ENCODE measurements around the gene NCOA1. TPM values are rescaled to one million over a fixed set of nuclear protein-coding genes. Genes with fewer than 3 reads are reported as not detected.

Gene NCOA1
- polyA plus RNA-seq, 3 donors: 7.3 to 30.2 (median 10.2) TPM

DNA sequence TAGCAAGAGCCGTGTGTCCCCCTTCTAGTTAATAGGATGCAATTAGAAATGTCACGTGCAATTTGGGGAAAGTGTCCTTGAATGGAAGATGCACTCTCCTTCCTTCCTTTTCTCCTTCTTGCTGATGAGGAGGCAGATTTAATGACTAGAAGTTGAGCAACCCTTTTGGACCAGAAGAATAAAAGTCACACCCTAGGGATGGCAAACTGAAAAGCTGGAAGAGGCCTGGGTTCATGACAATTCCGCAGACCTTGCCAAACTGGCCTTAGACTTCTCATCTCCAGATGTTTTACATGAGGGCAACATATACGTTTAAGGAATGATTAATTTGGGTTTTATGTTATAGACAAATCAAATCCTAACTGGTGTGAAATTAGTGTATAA lies 38.6 kb upstream of the NCOA1 start:
- H3K36me3 ChIP-seq (replicated peaks in 1 of 2; ENCODE audit: control insufficient read depth in 1 of 2, insufficient read depth in 2 of 2, low read length in 2 of 2): no peaks in the 10 kb centered on the region
- no peaks in the 10 kb centered on the region for H3K27me3 ChIP-seq (ENCODE audit: control insufficient read depth in 2 of 2, insufficient read depth in 2 of 2, low read length in 2 of 2)
- peak overlapping the region; percentile 76 to 92 (median 88) for H3K27ac Mint-ChIP-seq
- H2AFZ ChIP-seq (ENCODE audit: insufficient read depth, low read depth, low read length, poor library complexity, severe bottlenecking): peak overlapping the region; percentile 36
- TF ChIP-seq, protein P1, sequence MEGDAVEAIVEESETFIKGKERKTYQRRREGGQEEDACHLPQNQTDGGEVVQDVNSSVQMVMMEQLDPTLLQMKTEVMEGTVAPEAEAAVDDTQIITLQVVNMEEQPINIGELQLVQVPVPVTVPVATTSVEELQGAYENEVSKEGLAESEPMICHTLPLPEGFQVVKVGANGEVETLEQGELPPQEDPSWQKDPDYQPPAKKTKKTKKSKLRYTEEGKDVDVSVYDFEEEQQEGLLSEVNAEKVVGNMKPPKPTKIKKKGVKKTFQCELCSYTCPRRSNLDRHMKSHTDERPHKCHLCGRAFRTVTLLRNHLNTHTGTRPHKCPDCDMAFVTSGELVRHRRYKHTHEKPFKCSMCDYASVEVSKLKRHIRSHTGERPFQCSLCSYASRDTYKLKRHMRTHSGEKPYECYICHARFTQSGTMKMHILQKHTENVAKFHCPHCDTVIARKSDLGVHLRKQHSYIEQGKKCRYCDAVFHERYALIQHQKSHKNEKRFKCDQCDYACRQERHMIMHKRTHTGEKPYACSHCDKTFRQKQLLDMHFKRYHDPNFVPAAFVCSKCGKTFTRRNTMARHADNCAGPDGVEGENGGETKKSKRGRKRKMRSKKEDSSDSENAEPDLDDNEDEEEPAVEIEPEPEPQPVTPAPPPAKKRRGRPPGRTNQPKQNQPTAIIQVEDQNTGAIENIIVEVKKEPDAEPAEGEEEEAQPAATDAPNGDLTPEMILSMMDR (IDR thresholded peaks at IDR 0.05): no peak
- H3K36me3 Mint-ChIP-seq: peaks cover 0 to 2% of the 10 kb centered on the region in 2 donors
- H3K79me2 ChIP-seq (ENCODE audit: insufficient read depth, low read length): no peaks in the 10 kb centered on the region
- H3K9me3 ChIP-seq (replicated peaks in 1 of 2; ENCODE audit: control insufficient read depth in 1 of 2, insufficient read depth in 1 of 2, low read length in 2 of 2): no peaks in the 10 kb centered on the region
- peaks cover 63 to 86% of the 10 kb centered on the region in 2 donors for H3K4me1 ChIP-seq (ENCODE audit: control insufficient read depth in 1 of 2, insufficient read depth in 2 of 2, low read length in 2 of 2)
- H3K4me3 Mint-ChIP-seq: peak overlapping the region; percentile 64 to 88
- peak overlapping the region; percentile 63 for H3K4me2 ChIP-seq (replicated peaks; ENCODE audit: extremely low read depth, low read length, poor library complexity, severe bottlenecking)
- peak in 2 of 3 donors; percentile 20 to 32 for DNase-seq
- no peaks in the 10 kb centered on the region for H4K20me1 ChIP-seq (ENCODE audit: insufficient read depth, low read length)
- H3K9me3 Mint-ChIP-seq: peaks cover 0 to 2% (median 0%) of the 10 kb centered on the region in 7 donors
- intact Hi-C loops (cut with micrococcal nuclease): loop anchor here in 1 of 2 donors (5.0 kb wide), 1 partner anchor 40 kb away; the partner anchor contains the start of gene NCOA1
- no CpG with 5 or more reads among the region's 4 CpGs for WGBS (ENCODE audit: insufficient coverage)
- H3K4me1 Mint-ChIP-seq: peaks cover 67% of the 10 kb centered on the region
- peaks cover 0 to 8% (median 0%) of the 10 kb centered on the region in 3 donors for H3K27me3 Mint-ChIP-seq (ENCODE audit: low read depth in 3 of 3)
- H3K9ac ChIP-seq (ENCODE audit: insufficient read depth, low read length, poor library complexity, severe bottlenecking): no peak overlapping the region
- peak overlapping the region; percentile 23 to 66 for H3K27ac ChIP-seq (ENCODE audit: low read depth in 1 of 2, low read length in 2 of 2)
- peak overlapping the region; percentile 30 to 71 (median 58) for H3K4me3 ChIP-seq (replicated peaks in 1 of 3; ENCODE audit: low read depth in 2 of 3, low read length in 3 of 3)

GRCh38 chr2:24453379-24454073 lies 37.5 kb upstream of the NCOA1 start:
- no peaks in the 10 kb centered on the region for H3K27me3 ChIP-seq (ENCODE audit: control insufficient read depth in 2 of 2, insufficient read depth in 2 of 2, low read length in 2 of 2)
- no peaks in the 10 kb centered on the region for H4K20me1 ChIP-seq (ENCODE audit: insufficient read depth, low read length)
- Mint-ChIP-seq H3K27ac (peak overlapping the region in 2 of 7 donors; percentile 67 to 92), H3K9me3 (peaks cover 0 to 2% (median 0%) of the 10 kb centered on the region in 7 donors), H3K4me3 (no peak overlapping the region), H3K27me3 (ENCODE audit: low read depth in 3 of 3) (peaks cover 0 to 8% (median 0%) of the 10 kb centered on the region in 3 donors), H3K4me1 (peaks cover 60% of the 10 kb centered on the region), H3K36me3 (no peaks in the 10 kb centered on the region)
- H3K4me3 ChIP-seq (replicated peaks in 1 of 3; ENCODE audit: low read depth in 2 of 3, low read length in 3 of 3): no peak overlapping the region
- no peaks in the 10 kb centered on the region for H3K9me3 ChIP-seq (replicated peaks in 1 of 2; ENCODE audit: control insufficient read depth in 1 of 2, insufficient read depth in 1 of 2, low read length in 2 of 2)
- intact Hi-C loops (cut with micrococcal nuclease): loop anchor here in 1 of 2 donors (5.0 kb wide), 1 partner anchor 39 kb away; the partner anchor contains the start of gene NCOA1
- DNase-seq: no peak
- no peak overlapping the region for H3K4me2 ChIP-seq (replicated peaks; ENCODE audit: extremely low read depth, low read length, poor library complexity, severe bottlenecking)
- H3K79me2 ChIP-seq (ENCODE audit: insufficient read depth, low read length): no peaks in the 10 kb centered on the region
- H3K9ac ChIP-seq (ENCODE audit: insufficient read depth, low read length, poor library complexity, severe bottlenecking): no peak overlapping the region
- TF ChIP-seq, protein P1 (IDR thresholded peaks at IDR 0.05): no peak
- H3K36me3 ChIP-seq (replicated peaks in 1 of 2; ENCODE audit: control insufficient read depth in 1 of 2, insufficient read depth in 2 of 2, low read length in 2 of 2): no peaks in the 10 kb centered on the region
- no peak overlapping the region for H2AFZ ChIP-seq (ENCODE audit: insufficient read depth, low read depth, low read length, poor library complexity, severe bottlenecking)
- WGBS (ENCODE audit: insufficient coverage): no CpG with 5 or more reads among the region's 2 CpGs
- peaks cover 56 to 77% of the 10 kb centered on the region in 2 donors for H3K4me1 ChIP-seq (ENCODE audit: control insufficient read depth in 1 of 2, insufficient read depth in 2 of 2, low read length in 2 of 2)
- peak overlapping the region in 1 of 2 donors; percentile 66 for H3K27ac ChIP-seq (ENCODE audit: low read depth in 1 of 2, low read length in 2 of 2)

All from CD14-positive monocyte (primary cell).